Thymus (tissue), 11 donors: ENCODE measurements around the gene TOMM40L. TPM values are rescaled to one million over a fixed set of nuclear protein-coding genes. Genes with fewer than 3 reads are reported as not detected.
"Not testable (repeated sequence)": the region's sequence is repeated elsewhere in the genome, so short reads cannot be mapped to it uniquely, and the experiment has no call there.

Experiments used
- DNase-seq, 9 donors: peaks; one replicate each; pipeline ENCODE4 v3.0.0-alpha.2; 2013; ENCODE audit warnings: low spot score in 9 of 9, low read depth in 6 of 9, missing footprints in 1 of 9
- H3K27ac ChIP-seq, 2 donors: one replicate each; pipeline ENCODE4 v1.5.1; 2013; ENCODE audit warnings: control low read depth in 1 of 2, low read depth in 1 of 2, low read length in 1 of 2, mild to moderate bottlenecking in 1 of 2, moderate library complexity in 1 of 2
- H3K27me3 ChIP-seq, 2 donors: one replicate each; pipeline ENCODE4 v1.5.1; 2013; ENCODE audit warnings: low read length in 1 of 2; ENCODE audit not compliant: control insufficient read depth in 2 of 2, insufficient read depth in 1 of 2
- H3K36me3 ChIP-seq, 2 donors: one replicate each; pipeline ENCODE4 v1.5.1; 2013; ENCODE audit warnings: low read length in 1 of 2, mild to moderate bottlenecking in 1 of 2, moderate library complexity in 1 of 2; ENCODE audit not compliant: control insufficient read depth in 2 of 2, insufficient read depth in 2 of 2
- H3K4me1 ChIP-seq, 2 donors: one replicate each; pipeline ENCODE4 v1.5.1; 2013; ENCODE audit warnings: low read length in 2 of 2; ENCODE audit not compliant: control insufficient read depth in 2 of 2, insufficient read depth in 2 of 2
- H3K4me3 ChIP-seq, 2 donors: one replicate each; pipeline ENCODE4 v1.5.1; 2013; ENCODE audit warnings: low read length in 2 of 2, control low read depth in 1 of 2, mild to moderate bottlenecking in 1 of 2
- H3K9me3 ChIP-seq, 2 donors: one replicate each; pipeline ENCODE4 v1.5.1; 2013; ENCODE audit warnings: low read length in 1 of 2, mild to moderate bottlenecking in 1 of 2; ENCODE audit not compliant: control insufficient read depth in 2 of 2, insufficient read depth in 1 of 2
- WGBS: extraction: QIAGEN DNeasy Blood & Tissue Kit; methylation state at CpG from one replicate; pipeline ENCODE4 v1.1.7; 2013; 5-methylcytosine and 5-hydroxymethylcytosine counted together
- polyA plus RNA-seq: library from polyadenylated mRNA; stranded (reverse); fragments of 200-250 nt; gene quantifications from one replicate; pipeline ENCODE4 v1.2.3, GENCODE V29; 2013
- total RNA-seq: library from RNA; stranded (reverse); fragments of 120-200 nt; gene quantifications from one replicate; pipeline ENCODE4 v1.2.4, GENCODE V29; 2013
- donor health status: healthy.

TOMM40L gene
- total and polyA plus RNA-seq, 2 donors: 9.1 to 9.6 TPM

GRCh38 chr1:161255955-161256520 is 30.2 kb downstream of the TOMM40L start:
- not testable (repeated sequence) for H3K4me3 ChIP-seq, H3K4me1 ChIP-seq, H3K27ac ChIP-seq, H3K36me3 ChIP-seq, DNase-seq
- WGBS: 94% methylated on average over 4 of the region's 4 CpGs
- Histone ChIP-seq H3K9me3 (peaks cover 8 to 16% of the 10 kb centered on the region in 2 donors), H3K27me3 (peaks cover 27 to 41% of the 10 kb centered on the region in 2 donors)

GRCh38 chr1:161257109-161257508 is 31.2 kb downstream of the TOMM40L start:
- H3K4me3 ChIP-seq, H3K36me3 ChIP-seq, DNase-seq, H3K4me1 ChIP-seq, H3K27ac ChIP-seq: not testable (repeated sequence)
- Histone ChIP-seq H3K27me3 (peaks cover 32 to 51% of the 10 kb centered on the region in 2 donors), H3K9me3 (peaks cover 8 to 16% of the 10 kb centered on the region in 2 donors)
- 99% methylated on average over 5 of the region's 5 CpGs for WGBS

GRCh38 chr1:161258439-161259344 is 32.8 kb downstream of the TOMM40L start, which contains the start of gene PCP4L1:
TSS of gene PCP4L1 (plus strand) at chr1:161258745. CDS start at chr1:161258975, 230 bp downstream.
- Histone ChIP-seq H3K4me3 (peak within 1 kb of the TSS in 1 of 2 donors; percentile 36), H3K36me3 (no peaks in the 10 kb centered on the region), H3K27me3 (peaks cover 32 to 51% of the 10 kb centered on the region in 2 donors), H3K27ac (no peak within 1 kb of the TSS), H3K9me3 (peaks cover 8 to 16% of the 10 kb centered on the region in 2 donors), H3K4me1 (peaks cover 0 to 10% of the 10 kb centered on the region in 2 donors)
- peak in 3 of 9 donors; percentile 7 to 50 (median 16) for DNase-seq
- WGBS: 5% methylated on average over 62 of the region's 62 CpGs

- Histone ChIP-seq H3K4me3 (no peak overlapping the region), H3K27ac (no peak overlapping the region), H3K9me3 (peaks cover 8 to 16% of the 10 kb centered on the region in 2 donors), H3K36me3 (no peaks in the 10 kb centered on the region), H3K4me1 (peaks cover 0 to 10% of the 10 kb centered on the region in 2 donors), H3K27me3 (peaks cover 32 to 51% of the 10 kb centered on the region in 2 donors)
- 56% methylated on average over 6 of the region's 6 CpGs for WGBS
- DNase-seq: no peak
These were observed 33.5 kb downstream of the TOMM40L start for GRCh38 chr1:161259345-161259702.

- Histone ChIP-seq H3K9me3 (peaks cover 8 to 16% of the 10 kb centered on the region in 2 donors), H3K27me3 (peaks cover 32 to 51% of the 10 kb centered on the region in 2 donors), H3K4me1 (peaks cover 0 to 10% of the 10 kb centered on the region in 2 donors), H3K27ac (no peak overlapping the region), H3K4me3 (no peak overlapping the region), H3K36me3 (no peaks in the 10 kb centered on the region)
- no peak for DNase-seq
- WGBS: 85% methylated on average over 1 of the region's 1 CpG
These were observed 33.9 kb downstream of the TOMM40L start for GRCh38 chr1:161259765-161260164.

- H3K4me3 ChIP-seq: no peak overlapping the region
These were observed 34.8 kb downstream of the TOMM40L start for GRCh38 chr1:161260376-161261260.

GRCh38 chr1:161261261-161262235 is 35.7 kb downstream of the TOMM40L start:
- H3K4me1 ChIP-seq: peaks cover 0 to 10% of the 10 kb centered on the region in 2 donors
- no peak for DNase-seq
- WGBS: 91% methylated on average over 12 of the region's 12 CpGs
- peaks cover 32 to 51% of the 10 kb centered on the region in 2 donors for H3K27me3 ChIP-seq
- no peak overlapping the region for H3K4me3 ChIP-seq
- H3K36me3 ChIP-seq: no peaks in the 10 kb centered on the region
- no peak overlapping the region for H3K27ac ChIP-seq
- peaks cover 8 to 16% of the 10 kb centered on the region in 2 donors for H3K9me3 ChIP-seq

More at GRCh38 chr1:161260376-161261260, 34.8 kb downstream of the TOMM40L start:
- DNase-seq: no peak
- H3K27me3 ChIP-seq: peaks cover 32 to 51% of the 10 kb centered on the region in 2 donors
- H3K4me1 ChIP-seq: peaks cover 0 to 10% of the 10 kb centered on the region in 2 donors
- 66% methylated on average over 9 of the region's 9 CpGs for WGBS
- H3K9me3 ChIP-seq: peaks cover 8 to 16% of the 10 kb centered on the region in 2 donors
- H3K36me3 ChIP-seq: no peaks in the 10 kb centered on the region
- H3K27ac ChIP-seq: no peak overlapping the region

GRCh38 chr1:161265305-161265704 is 39.4 kb downstream of the TOMM40L start:
- 95% methylated on average over 5 of the region's 5 CpGs for WGBS
- no peaks in the 10 kb centered on the region for H3K9me3 ChIP-seq
- no peaks in the 10 kb centered on the region for H3K36me3 ChIP-seq
- DNase-seq: no peak
- peaks cover 0 to 4% of the 10 kb centered on the region in 2 donors for H3K4me1 ChIP-seq
- peaks cover 12 to 17% of the 10 kb centered on the region in 2 donors for H3K27me3 ChIP-seq
- H3K27ac ChIP-seq: no peak overlapping the region
- no peak overlapping the region for H3K4me3 ChIP-seq
